OCI-LY3 (cell line): ENCODE data around the gene BUD31.

ENCODE experiments used
- CTCF ChIP-seq: fragments of 200-600, 300-600 bp; sonication (generic); IDR thresholded peaks from 2 replicates; pipeline ENCODE4 v1.5.1; 2014; ENCODE audit warnings: antibody characterized with exemption, low read length, low read depth
- EZH2phosphoT487 ChIP-seq: fragments of 200-600 bp; shearing (Covaris generic); IDR thresholded peaks from 2 replicates; pipeline ENCODE4 v1.6.1; 2018; ENCODE audit warnings: antibody characterized with exemption, mixed run types, low read depth

- TF ChIP-seq CTCF: no peak
- no peak for TF ChIP-seq EZH2phosphoT487
These were observed 16.4 kb downstream of the BUD31 start for GRCh38 chr7:99424932-99425730.
